C4-2B (cell line): ENCODE measurements around the gene PEF1.

Experiments used
- CTCF ChIP-seq: fragments of 450-650 bp; conservative IDR thresholded peaks from 2 replicates; pipeline ENCODE4 v1.5.1; 2017; ENCODE audit warnings: mild to moderate bottlenecking
- ZFX ChIP-seq: fragments of 450-650 bp; IDR thresholded peaks from 2 replicates; pipeline ENCODE4 v1.6.1; 2017

- no peak for TF ChIP-seq CTCF
- no peak for TF ChIP-seq ZFX
Observed at GRCh38 chr1:31648190-31648589, 3.5 kb upstream of the PEF1 start.
